ENCODE data around the gene PPP6R2.

The PPP6R2 gene

DNA sequence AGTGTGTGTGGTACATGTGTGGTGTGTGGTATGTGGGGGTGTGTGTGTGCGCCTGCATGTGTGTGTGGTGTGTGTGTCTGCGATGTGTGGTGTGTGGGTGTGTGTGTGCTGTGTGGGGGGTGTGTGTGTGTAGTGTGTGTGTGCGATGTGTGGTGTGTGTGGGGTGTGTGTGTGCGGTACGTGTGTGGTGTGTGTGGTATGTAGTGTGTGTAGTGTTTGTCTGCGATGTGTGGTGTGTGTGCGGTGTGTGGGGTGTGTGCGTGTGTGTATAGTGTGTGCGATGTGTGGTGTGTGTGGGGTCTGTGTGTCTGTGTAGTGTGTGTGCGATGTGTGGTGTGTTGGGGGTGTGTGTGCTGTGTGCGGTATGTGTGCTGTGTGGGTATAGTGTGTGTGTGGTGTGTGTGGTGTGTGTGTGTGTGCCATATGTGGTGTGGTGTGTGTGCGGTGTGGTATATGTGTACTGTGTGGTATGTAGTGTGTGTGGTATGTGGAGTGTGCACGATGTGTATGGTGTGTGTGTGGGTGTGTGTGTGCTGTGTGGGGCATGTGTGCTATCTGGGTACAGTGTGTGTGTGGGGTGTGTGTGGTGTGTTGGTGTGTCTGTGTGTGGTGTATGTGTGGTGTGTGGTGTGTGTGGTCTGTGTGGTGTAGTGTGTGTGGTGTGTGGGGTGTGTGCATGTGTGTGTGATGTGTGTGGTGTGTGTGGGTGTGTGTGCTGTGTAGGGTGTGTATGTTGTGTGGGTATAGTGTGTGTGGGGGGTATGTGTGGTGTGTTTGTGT is 5.7 kb upstream of the PPP6R2 start:
- H3K4me3 ChIP-seq (ENCODE audit: low read length), result no peak overlapping the region
- TF ChIP-seq ZNF274 (IDR thresholded peaks at IDR 0.05; ENCODE audit: low read depth, low read length), result no peak

DNA sequence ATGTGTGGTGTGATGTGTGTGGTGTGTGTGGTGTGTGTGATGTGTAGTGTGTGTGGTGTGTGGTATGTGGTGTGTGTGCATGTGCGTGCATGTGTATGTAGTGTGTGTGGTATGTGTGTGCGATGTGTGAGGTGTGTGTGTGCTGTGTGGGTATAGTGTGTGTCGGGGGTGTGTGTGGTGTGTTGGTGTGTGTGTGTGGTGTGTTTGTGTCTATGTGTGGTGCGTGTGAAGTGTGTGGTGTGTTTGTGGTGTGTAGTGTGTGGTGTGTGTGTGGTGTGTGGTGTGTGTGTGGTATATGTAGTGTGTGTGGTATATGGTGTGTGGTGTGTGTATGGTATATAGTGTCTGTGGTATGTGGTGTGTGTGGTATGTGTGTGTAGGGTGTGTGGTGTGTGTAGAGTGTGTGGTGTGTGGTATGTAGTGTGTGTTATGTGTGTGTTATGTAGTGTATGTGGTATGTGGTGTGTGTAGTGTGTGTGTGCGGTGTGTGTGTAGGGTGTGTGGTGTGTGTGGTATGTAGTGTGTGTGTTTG is 5.0 kb upstream of the PPP6R2 start:
- TF ChIP-seq ZNF274 (IDR thresholded peaks at IDR 0.05; ENCODE audit: low read depth, low read length), result no peak
- no peak overlapping the region for H3K4me3 ChIP-seq (ENCODE audit: low read length)

DNA sequence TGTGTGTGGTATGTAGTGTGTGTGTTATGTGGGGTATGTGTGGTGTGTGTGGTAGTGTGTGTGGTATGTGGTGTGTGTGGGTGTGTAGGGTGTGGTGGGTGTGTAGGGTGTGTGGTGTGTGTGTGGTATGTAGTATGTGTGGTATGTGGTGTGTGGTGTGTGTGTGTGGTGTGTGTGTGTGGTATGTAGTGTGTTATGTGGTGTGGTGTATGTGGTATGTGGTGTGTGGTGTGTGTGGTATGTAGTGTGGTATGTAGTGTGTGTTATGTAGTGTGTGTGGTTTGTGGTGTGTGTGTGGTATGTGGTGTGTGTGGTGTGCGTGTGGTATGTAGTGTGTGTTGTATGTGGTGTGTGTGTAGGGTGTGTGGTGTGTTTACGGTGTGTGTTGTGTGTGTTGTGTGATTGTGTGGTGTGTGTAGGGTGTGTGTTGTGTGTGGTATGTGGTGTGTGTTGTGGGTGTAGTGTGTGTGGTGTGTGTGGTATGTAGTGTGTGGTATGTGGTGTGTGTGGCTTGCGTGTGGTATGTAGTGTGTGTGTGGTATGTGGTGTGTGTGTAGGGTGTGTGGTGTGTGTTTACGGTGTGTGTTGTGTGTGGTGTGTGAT is 4.2 kb upstream of the PPP6R2 start:
- H3K4me3 ChIP-seq (ENCODE audit: low read length), result no peak overlapping the region
- no peak for TF ChIP-seq ZNF274 (IDR thresholded peaks at IDR 0.05; ENCODE audit: low read depth, low read length)

DNA sequence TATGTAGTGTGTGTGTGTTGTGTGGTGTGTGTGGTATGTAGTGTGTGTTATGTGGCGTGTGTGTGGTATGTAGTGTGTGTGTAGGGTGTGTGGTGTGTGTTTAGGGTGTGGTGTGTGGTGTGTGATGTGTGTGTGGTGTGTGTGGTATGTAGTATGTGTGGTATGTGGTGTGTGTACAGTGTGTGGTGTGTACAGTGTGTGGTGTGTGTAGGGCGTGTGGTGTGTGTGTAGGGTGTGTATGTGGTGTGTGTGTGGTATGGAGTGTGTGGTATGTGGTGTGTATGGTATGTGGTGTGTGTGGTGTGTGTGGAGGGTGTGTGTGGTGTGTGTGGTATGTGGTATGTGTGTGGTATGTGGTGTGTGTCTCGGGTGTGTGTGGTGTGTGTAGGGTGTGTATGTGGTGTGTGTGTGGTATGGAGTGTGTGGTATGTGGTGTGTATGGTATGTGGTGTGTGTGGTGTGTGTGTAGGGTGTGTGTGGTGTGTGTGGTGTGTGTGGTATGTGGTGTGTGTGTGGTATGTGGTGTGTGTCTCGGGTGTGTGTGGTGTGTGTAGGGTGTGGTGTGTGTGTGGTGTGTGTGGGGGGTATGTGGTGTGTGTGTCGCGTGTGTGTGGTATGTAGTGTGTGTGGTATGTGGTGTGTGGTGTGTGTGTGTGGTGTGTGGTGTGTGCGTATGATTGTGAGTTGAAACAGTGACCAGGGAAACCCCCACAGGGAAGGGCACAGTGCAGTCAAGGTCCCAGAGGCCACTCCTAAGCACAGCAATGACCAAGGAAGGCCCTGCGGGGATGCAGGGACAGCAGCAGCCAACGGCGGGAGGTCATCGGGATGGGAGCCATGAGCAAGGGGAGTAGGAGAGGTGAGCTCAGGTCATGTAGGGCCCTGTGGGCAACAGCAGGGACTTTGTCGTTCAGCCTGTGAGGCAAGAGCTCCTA is 2.9 kb upstream of the PPP6R2 start:
- no peak overlapping the region for H3K4me3 ChIP-seq (ENCODE audit: low read length)
- TF ChIP-seq ZNF274 (IDR thresholded peaks at IDR 0.05; ENCODE audit: low read depth, low read length), result no peak

DNA sequence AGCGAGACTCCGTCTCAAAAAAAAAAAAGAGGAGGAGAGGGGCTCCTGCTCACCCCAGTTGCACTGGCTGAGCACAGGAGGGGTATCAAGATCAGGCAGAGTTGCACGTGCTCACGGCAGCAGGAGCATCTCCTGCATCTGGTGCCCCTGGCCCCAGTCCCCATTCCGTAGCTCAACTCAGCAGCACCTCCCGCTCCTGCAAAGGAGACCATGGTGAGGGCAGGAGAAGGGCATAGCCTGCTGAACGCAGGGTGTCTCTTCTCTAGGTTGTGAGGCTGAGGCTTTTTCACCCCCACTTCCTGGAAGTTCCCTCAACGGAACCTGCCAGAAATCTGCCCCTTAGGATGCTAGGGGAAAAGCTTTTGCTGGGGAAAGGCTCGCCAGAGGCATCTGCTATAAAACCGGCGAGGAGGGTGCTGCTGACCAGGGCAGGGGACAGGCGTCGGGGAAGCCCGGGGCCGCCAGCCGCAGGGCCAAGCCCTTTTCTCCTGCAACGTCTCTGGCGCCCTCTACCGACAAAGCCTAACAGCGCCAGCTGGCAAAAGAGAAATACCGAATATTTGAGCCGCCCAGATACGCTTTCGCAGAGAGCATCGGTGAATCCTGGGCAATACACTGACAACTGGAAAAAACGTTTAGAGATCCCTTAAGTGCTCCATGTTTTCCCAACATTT is 1.0 kb upstream of the PPP6R2 start:
- TF ChIP-seq ZNF274 (IDR thresholded peaks at IDR 0.05; ENCODE audit: low read depth, low read length), result no peak
- H3K4me3 ChIP-seq (ENCODE audit: low read length), result peak overlapping the region; percentile 54

DNA sequence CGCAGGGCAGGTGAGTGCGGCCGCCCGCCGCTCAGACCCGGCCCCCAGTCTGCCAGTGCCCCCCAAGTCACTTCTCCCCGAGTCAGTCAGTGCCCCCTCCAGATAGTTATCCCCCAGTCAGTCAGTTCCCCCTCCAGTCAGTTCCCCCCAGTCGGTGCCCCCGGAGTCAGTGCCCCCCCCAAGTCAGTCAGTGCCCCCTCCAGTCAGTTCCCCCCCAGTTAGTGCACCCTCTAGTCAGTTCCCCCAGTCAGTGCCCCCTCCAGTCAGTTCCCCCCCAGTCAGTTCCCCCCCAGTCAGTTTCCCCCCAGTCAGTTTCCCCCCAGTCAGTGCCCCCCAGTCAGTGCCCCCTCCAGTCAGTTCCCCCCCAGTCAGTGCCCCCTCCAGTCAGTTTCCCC is 411 bp downstream of the PPP6R2 start:
- TF ChIP-seq ZNF274 (IDR thresholded peaks at IDR 0.05; ENCODE audit: low read depth, low read length), result no peak
- H3K4me3 ChIP-seq (ENCODE audit: low read length), result peak overlapping the region; percentile 96

DNA sequence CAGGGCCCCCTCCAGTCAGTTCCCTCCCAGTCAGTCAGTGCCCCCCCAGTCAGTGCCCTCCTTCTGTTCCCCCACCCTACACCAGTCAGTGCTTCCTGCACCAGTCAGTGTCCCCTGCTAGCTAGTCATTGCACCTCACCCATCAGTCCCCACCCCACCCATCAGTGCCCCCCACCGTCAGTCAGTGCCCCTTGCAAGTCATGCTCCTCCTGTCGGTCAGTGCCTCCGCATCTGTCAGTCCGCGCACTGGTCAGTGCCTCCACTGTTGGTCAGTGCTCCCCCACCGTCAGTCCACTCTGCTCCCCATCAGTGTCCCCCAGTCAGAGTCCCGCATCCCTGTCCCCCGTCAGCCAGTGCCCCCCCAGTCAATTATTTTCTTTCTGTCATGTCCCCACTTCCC is 3.3 kb downstream of the PPP6R2 start:
- H3K4me3 ChIP-seq (ENCODE audit: low read length), result no peak overlapping the region
- TF ChIP-seq ZNF274 (IDR thresholded peaks at IDR 0.05; ENCODE audit: low read depth, low read length), result no peak

DNA sequence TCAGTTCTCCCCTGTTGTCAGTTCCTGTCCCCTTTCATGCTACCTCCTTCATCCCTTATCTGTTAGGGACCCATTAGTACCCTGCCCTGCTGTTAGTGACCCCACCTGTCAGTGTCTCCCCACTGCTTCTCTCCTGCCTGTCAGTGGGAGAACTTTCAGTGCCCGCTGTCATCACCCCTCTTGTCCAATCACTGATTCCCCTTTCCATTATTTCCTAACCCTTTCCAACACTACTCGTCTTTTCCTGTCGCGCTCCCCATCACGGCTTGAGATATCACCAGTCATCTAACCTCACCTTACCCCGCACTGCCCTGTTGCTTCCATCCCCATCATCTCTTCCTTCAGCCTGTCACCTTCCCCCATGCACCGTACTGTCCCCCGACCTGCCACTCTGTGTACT is 4.0 kb downstream of the PPP6R2 start:
- H3K4me3 ChIP-seq (ENCODE audit: low read length), result no peak overlapping the region

DNA sequence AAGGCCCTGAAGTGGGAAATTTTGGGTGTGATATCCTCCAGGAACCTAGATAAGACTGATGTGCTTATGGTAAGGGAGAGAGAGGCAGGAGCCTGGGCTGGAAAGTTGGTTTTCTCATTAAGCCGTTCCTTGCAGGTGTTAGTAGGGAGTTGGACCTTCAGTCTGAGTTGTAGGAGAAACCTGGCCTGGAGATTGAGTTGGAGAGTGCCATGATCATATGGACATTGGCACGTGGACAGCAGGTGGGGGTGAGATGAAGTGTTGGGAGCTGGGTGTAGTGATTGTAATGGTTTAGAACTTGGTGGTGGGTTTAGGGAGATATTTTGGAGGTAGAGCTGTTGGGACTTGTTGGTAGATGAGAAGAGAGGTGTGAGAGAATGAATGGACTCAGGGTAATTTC is 4.9 kb downstream of the PPP6R2 start:
- no peak for TF ChIP-seq ZNF274 (IDR thresholded peaks at IDR 0.05; ENCODE audit: low read depth, low read length)

More for the DNA sequence above, 4.0 kb downstream of the PPP6R2 start:
- no peak for TF ChIP-seq ZNF274 (IDR thresholded peaks at IDR 0.05; ENCODE audit: low read depth, low read length)

DNA sequence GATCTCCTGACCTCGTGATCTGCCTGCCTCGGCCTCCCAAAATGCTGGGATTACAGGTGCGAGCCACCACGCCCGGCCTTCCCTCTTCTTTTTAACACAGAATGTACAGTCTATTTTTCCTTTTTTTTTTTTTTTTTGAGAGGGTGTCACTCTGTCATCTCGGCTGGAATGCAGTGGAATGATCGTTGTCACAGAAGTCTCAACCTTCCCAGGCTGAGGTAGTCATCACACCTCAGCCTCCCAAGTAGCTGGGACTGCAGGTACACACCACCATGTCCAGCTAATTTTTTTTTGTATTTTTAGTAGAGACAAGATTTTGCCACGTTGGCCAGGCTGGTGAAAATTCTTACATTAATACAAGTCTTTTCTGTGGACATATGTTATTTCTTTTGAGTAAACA is 13.1 kb downstream of the PPP6R2 start:
- no peak overlapping the region for H3K4me3 ChIP-seq (ENCODE audit: low read length)
- no peak for TF ChIP-seq ZNF274 (IDR thresholded peaks at IDR 0.05; ENCODE audit: low read depth, low read length)

More for the DNA sequence above, 4.9 kb downstream of the PPP6R2 start:
- H3K4me3 ChIP-seq (ENCODE audit: low read length), result no peak overlapping the region

DNA sequence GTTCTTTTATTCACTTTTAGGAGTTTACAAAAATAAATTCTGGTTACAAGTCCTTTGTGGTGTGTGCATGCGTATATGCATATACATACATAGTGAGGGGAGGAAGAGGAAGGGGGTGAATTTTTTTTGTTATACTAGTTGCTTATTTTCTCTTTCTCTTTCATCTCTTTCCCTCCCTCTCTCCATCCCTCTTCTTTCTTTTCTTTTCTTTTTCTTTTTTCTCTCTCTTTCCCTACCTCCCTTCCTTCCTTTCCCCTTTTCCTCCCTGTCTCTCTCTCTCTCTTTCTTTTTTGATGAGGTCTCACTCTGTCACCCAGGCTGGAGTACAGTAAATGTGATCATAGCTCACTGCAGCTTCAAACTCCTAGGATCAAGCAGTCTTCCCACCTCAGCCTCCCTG is 14.1 kb downstream of the PPP6R2 start:
- H3K4me3 ChIP-seq (ENCODE audit: low read length), result no peak overlapping the region
- no peak for TF ChIP-seq ZNF274 (IDR thresholded peaks at IDR 0.05; ENCODE audit: low read depth, low read length)

DNA sequence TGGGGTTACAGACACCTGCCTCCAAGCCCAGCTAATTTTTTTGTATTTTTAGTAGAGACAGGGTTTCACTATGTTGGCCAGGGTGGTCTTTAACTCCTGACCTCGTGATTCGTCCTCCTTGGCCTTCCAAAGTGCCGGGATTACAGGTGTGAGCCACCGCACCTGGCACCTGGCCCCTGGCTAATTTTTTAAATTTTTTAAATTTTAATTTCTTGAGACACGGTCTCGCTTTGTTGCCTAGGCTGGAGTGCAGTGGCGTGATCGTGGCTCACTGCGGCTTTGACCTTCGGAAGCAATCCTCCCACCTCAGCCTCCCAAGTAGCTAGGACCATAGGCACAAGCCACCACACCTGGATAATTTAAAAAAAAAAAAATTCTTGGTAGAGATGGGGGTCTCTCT is 14.6 kb downstream of the PPP6R2 start:
- no peak for TF ChIP-seq ZNF274 (IDR thresholded peaks at IDR 0.05; ENCODE audit: low read depth, low read length)

DNA sequence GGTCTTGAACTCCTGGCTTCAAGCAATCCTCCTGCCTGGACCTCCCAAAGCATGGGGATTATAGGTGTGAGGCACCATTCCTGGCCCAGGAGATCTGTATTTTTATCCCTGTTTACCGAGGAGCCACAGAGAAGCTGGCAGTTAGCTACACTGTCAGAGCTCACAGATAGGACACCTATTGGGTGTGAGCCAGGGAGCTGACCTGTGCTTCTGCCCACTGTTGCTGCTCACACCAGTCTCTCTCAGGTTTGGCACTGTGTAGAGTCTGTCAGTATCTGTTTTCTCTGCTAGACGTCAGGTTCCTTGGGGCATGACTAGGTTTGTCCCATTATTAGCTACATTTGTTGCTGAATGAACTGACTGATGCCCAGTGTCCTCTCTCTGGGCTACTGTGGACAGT is 17.5 kb downstream of the PPP6R2 start:
- TF ChIP-seq ZNF274 (IDR thresholded peaks at IDR 0.05; ENCODE audit: low read depth, low read length), result no peak
- no peak overlapping the region for H3K4me3 ChIP-seq (ENCODE audit: low read length)

More for the DNA sequence above, 14.6 kb downstream of the PPP6R2 start:
- no peak overlapping the region for H3K4me3 ChIP-seq (ENCODE audit: low read length)

DNA sequence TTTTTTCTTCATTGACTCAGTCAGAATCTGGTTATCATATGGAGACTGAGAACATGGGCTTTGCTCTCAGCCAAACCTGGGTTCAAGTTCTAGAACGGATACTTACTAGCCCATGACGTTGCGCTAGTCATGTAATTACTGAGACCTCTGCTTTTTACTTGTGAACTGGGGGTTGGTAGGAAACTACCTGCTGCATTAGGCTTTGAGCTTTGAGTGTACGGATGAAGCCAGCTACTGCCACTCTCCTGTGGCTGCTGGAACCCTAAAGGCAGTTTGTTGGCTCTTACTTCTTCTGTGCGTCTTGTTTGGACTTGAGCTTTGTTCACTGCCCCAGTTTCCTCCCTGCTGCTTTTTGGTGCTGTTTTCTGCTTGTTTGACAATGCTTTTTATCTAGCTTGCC is 18.1 kb downstream of the PPP6R2 start:
- TF ChIP-seq ZNF274 (IDR thresholded peaks at IDR 0.05; ENCODE audit: low read depth, low read length), result no peak
- H3K4me3 ChIP-seq (ENCODE audit: low read length), result no peak overlapping the region
